NCI-H146 treated with DMSO at 0.1 percent for 48 hours (cell line): ENCODE results near the gene ZC3H18.
A peak's percentile ranks its signal among the peaks of the same experiment; 100 is the strongest.
"Not testable (repeated sequence)": the region's sequence is repeated elsewhere in the genome, so short reads cannot be mapped to it uniquely, and the experiment has no call there.

Experiments
- DNase-seq: peaks from one replicate; lab custom pipeline; 2025; ENCODE audit not compliant: unreplicated experiment; lab: John Stamatoyannopoulos, UW

Gene ZC3H18

GRCh38 chr16:88651989-88652761 is 82.0 kb downstream of the ZC3H18 start:
- DNase-seq: no peak

- no peak for DNase-seq
Measured at GRCh38 chr16:88652762-88653063, 82.5 kb downstream of the ZC3H18 start.

- DNase-seq: no peak
Measured at GRCh38 chr16:88653101-88653500, 82.9 kb downstream of the ZC3H18 start.

- no peak for DNase-seq
Measured at GRCh38 chr16:88653596-88654362, 83.6 kb downstream of the ZC3H18 start.

GRCh38 chr16:88654363-88655052 is 84.3 kb downstream of the ZC3H18 start:
- no peak for DNase-seq

- DNase-seq: no peak
Measured at GRCh38 chr16:88655053-88655732, 85.0 kb downstream of the ZC3H18 start.

GRCh38 chr16:88655733-88656281 is 85.6 kb downstream of the ZC3H18 start:
- no peak for DNase-seq

- no peak for DNase-seq
Measured at GRCh38 chr16:88656291-88656980, 86.2 kb downstream of the ZC3H18 start.

GRCh38 chr16:88657371-88657770 is 87.2 kb downstream of the ZC3H18 start:
- DNase-seq: no peak

- no peak for DNase-seq
Measured at GRCh38 chr16:88658714-88659113, 88.5 kb downstream of the ZC3H18 start.

- DNase-seq: no peak
Measured at GRCh38 chr16:88659160-88659559, 89.0 kb downstream of the ZC3H18 start.

- no peak for DNase-seq
Measured at GRCh38 chr16:88661468-88661867, 91.3 kb downstream of the ZC3H18 start.

- no peak for DNase-seq
Measured at GRCh38 chr16:88662222-88662842, 92.1 kb downstream of the ZC3H18 start.

GRCh38 chr16:88662843-88663606 is 92.8 kb downstream of the ZC3H18 start, which contains the start of gene MVD:
Gene MVD (minus strand): TSS chr16:88663091. CDS start chr16:88663080, 11 bp downstream.
- peak; percentile 80 for DNase-seq

- DNase-seq: no peak
Measured at GRCh38 chr16:88665148-88665547, 94.9 kb downstream of the ZC3H18 start.

- DNase-seq: no peak
Measured at GRCh38 chr16:88665570-88665969, 95.4 kb downstream of the ZC3H18 start.

- DNase-seq: no peak
Measured at GRCh38 chr16:88667461-88667860, 97.3 kb downstream of the ZC3H18 start.

- not testable (repeated sequence) for DNase-seq
Measured at GRCh38 chr16:88669493-88669892, 99.3 kb downstream of the ZC3H18 start.

GRCh38 chr16:88669980-88670379 is 99.8 kb downstream of the ZC3H18 start:
- no peak for DNase-seq
